Measurements from ENCODE around the gene POLG. TPM values are rescaled to one million over a fixed set of nuclear protein-coding genes. Genes with fewer than 3 reads are reported as not detected.

Gene POLG
- total and polyA plus RNA-seq, 2 donors: 31.1 to 33.2 TPM

GRCh38 chr15:89321521-89322410, 12.9 kb downstream of the POLG start:
- Histone ChIP-seq H3K4me3 (ENCODE audit: low read depth, low read length) (no peak overlapping the region), H3K4me1 (ENCODE audit: insufficient read depth) (no peaks in the 10 kb centered on the region), H3K27ac (ENCODE audit: low read depth) (no peak overlapping the region), H3K36me3 (ENCODE audit: insufficient read depth) (peaks cover 9% of the 10 kb centered on the region)
- WGBS: 81% methylated on average over 17 of the region's 17 CpGs
- no peak for DNase-seq (ENCODE audit: extremely low spot score)

GRCh38 chr15:89320200-89320599, 14.4 kb downstream of the POLG start:
- 93% methylated on average over 2 of the region's 2 CpGs for WGBS
- no peaks in the 10 kb centered on the region for H3K4me1 ChIP-seq (ENCODE audit: insufficient read depth)
- no peak overlapping the region for H3K27ac ChIP-seq (ENCODE audit: low read depth)
- no peak overlapping the region for H3K4me3 ChIP-seq (ENCODE audit: low read depth, low read length)
- peaks cover 8% of the 10 kb centered on the region for H3K36me3 ChIP-seq (ENCODE audit: insufficient read depth)
- no peak for DNase-seq (ENCODE audit: extremely low spot score)

DNA sequence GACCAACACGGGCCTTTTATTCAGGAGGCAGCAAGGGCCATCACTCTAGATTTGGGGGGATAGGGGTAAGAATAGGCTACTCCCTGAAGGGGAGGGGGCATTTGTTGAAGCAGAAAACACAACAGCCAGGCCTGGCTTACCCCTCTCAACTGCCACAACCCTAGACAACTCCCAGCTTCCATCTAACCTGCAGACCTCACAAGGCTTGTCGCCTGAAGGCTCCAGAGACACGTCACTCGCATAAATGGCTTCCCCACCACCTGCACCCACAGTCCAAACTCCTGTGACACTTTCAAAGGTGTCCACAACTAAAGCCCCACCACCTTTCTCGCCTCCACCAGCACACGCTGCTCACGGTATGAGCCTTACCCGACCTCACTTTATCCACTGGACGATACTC, 14.9 kb downstream of the POLG start:
- H3K4me1 ChIP-seq (ENCODE audit: insufficient read depth): no peaks in the 10 kb centered on the region
- H3K4me3 ChIP-seq (ENCODE audit: low read depth, low read length): no peak overlapping the region
- H3K36me3 ChIP-seq (ENCODE audit: insufficient read depth): peaks cover 8% of the 10 kb centered on the region
- no peak overlapping the region for H3K27ac ChIP-seq (ENCODE audit: low read depth)
- DNase-seq (ENCODE audit: extremely low spot score): no peak
- WGBS: 91% methylated on average over 9 of the region's 9 CpGs

DNA sequence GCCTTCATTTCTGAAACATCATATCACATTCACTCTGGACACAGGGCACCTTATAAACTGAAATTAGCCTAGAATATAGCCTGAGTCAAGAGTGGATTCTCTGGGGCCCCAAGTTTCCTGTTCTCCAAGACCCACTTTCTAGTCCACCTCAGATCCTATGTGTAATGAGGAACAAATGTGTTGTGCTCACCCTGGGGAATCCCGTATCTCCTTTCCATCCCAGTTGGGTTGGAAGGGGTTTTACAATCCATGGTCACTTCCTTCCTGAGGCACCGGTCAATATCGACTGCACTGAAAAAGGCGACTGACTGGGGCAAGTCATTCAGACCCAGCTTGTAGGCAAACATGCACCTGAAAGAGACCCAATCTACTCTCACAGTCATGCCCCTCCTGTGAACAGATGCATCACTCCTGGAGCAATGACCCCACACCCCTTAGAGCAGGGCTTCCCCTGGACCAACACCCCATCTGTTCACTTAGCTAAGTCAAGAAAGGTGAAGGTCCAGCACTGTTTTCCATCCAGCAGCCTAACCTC, 17.4 kb downstream of the POLG start:
- WGBS: 76% methylated on average over 4 of the region's 4 CpGs
- no peak for DNase-seq (ENCODE audit: extremely low spot score)
- no peak overlapping the region for H3K27ac ChIP-seq (ENCODE audit: low read depth)
- H3K4me3 ChIP-seq (ENCODE audit: low read depth, low read length): no peak overlapping the region
- peaks cover 8% of the 10 kb centered on the region for H3K36me3 ChIP-seq (ENCODE audit: insufficient read depth)
- H3K4me1 ChIP-seq (ENCODE audit: insufficient read depth): no peaks in the 10 kb centered on the region

DNA sequence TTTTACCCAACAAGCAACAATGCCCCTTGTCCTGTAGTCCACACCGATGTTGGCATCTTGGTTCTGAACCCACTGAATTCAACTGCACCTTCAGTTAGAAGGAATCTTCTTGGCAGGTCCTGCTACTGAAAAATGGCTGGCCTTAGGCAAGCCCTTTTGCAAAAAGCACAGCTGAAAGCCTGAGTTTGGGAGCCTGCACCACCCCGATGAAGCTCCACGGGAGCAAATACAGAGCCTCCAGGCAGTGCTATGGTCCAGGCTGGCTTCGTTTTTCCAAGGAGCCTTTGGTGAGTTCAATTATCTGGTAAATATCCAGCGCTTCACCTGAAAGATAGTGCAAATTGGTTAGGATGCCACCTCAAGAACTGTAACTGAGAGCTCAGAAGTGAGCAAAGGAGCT, 18.1 kb downstream of the POLG start:
- Histone ChIP-seq H3K27ac (ENCODE audit: low read depth) (no peak overlapping the region), H3K4me1 (ENCODE audit: insufficient read depth) (no peaks in the 10 kb centered on the region), H3K4me3 (ENCODE audit: low read depth, low read length) (no peak overlapping the region), H3K36me3 (ENCODE audit: insufficient read depth) (peaks cover 8% of the 10 kb centered on the region)
- no peak for DNase-seq (ENCODE audit: extremely low spot score)
- WGBS: 92% methylated on average over 5 of the region's 5 CpGs

- H3K4me1 ChIP-seq (ENCODE audit: insufficient read depth): no peaks in the 10 kb centered on the region
- WGBS: 60% methylated on average over 2 of the region's 2 CpGs
- H3K27ac ChIP-seq (ENCODE audit: low read depth): no peak overlapping the region
- no peak overlapping the region for H3K4me3 ChIP-seq (ENCODE audit: low read depth, low read length)
- peaks cover 8% of the 10 kb centered on the region for H3K36me3 ChIP-seq (ENCODE audit: insufficient read depth)
- no peak for DNase-seq (ENCODE audit: extremely low spot score)
Observed at GRCh38 chr15:89315375-89315929, 19.2 kb downstream of the POLG start.

DNA sequence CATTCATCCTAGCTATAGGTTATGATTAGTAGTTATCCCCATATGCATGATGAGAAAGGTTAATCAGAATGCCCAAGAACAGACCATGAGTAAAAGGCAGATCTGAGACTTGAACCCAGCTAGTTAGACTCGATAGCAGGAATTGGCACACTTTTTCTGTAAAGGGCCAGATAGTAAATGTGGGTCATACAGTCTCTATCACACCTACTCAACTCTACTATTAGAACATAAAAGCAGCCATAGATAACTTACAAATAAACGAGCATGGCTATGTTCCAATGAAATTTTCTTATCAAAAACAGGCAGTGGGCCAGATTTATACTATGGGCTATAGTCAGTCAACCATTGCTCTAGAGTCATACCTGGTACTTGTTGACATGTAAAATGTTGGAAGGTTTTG, 24.6 kb downstream of the POLG start:
- Histone ChIP-seq H3K4me3 (ENCODE audit: low read depth, low read length) (no peak overlapping the region), H3K27ac (ENCODE audit: low read depth) (no peak overlapping the region), H3K36me3 (ENCODE audit: insufficient read depth) (peaks cover 2% of the 10 kb centered on the region), H3K4me1 (ENCODE audit: insufficient read depth) (no peaks in the 10 kb centered on the region)
- DNase-seq (ENCODE audit: extremely low spot score): no peak
- WGBS: 79% methylated on average over 2 of the region's 2 CpGs

DNA sequence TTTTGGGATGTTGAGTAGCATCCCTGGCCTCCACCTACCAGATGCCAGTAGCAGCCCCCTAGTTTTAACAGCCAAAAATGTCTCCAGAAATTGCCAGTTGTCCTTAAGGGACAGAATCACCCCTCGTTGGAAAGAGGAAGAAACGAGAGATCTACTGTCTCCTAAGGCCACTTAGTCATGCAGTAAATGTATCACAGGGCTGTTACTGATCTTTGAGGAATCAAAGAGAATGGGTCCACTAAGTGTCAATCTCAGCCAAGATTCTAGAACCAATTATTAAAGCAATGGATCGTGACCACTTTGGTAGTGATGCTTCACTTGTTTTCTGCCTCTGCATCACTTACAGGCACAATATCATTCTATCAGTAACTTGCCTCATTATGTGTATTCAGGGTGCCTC, 26.4 kb downstream of the POLG start:
- no peak for DNase-seq (ENCODE audit: extremely low spot score)
- Histone ChIP-seq H3K4me1 (ENCODE audit: insufficient read depth) (no peaks in the 10 kb centered on the region), H3K4me3 (ENCODE audit: low read depth, low read length) (no peak overlapping the region), H3K36me3 (ENCODE audit: insufficient read depth) (no peaks in the 10 kb centered on the region), H3K27ac (ENCODE audit: low read depth) (no peak overlapping the region)
- WGBS: 62% methylated on average over 3 of the region's 3 CpGs

GRCh38 chr15:89307791-89308190, 26.8 kb downstream of the POLG start:
- WGBS: 92% methylated on average over 2 of the region's 2 CpGs
- DNase-seq (ENCODE audit: extremely low spot score): no peak
- no peak overlapping the region for H3K27ac ChIP-seq (ENCODE audit: low read depth)
- H3K4me1 ChIP-seq (ENCODE audit: insufficient read depth): no peaks in the 10 kb centered on the region
- H3K36me3 ChIP-seq (ENCODE audit: insufficient read depth): no peaks in the 10 kb centered on the region
- no peak overlapping the region for H3K4me3 ChIP-seq (ENCODE audit: low read depth, low read length)

DNA sequence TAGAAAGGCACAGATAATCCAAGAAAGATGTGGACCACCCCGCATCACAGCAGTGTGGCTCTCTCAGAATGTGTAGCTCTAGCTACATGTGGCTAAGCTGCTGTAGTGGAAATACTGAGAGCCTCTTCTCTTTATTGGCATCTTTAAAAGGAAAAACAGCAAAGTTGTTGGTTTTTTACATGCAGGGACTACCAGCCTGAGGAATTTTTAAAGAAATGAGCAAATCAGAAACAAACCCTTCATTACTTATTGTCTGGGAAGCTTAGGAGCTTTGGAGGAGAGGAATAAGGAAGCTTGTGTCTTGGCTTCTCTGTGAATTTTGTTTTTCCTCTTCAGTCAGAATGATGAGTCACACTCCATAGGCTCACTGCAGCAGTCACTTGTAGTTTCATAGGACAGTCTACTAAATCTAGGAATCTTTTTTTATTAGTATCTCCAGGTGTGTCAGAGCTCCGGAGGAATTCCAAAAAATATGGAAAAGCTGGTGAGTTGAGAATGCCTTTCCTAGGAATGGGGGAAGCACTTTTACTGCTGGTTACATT, 27.5 kb downstream of the POLG start:
- WGBS: 97% methylated on average over 2 of the region's 2 CpGs

DNA sequence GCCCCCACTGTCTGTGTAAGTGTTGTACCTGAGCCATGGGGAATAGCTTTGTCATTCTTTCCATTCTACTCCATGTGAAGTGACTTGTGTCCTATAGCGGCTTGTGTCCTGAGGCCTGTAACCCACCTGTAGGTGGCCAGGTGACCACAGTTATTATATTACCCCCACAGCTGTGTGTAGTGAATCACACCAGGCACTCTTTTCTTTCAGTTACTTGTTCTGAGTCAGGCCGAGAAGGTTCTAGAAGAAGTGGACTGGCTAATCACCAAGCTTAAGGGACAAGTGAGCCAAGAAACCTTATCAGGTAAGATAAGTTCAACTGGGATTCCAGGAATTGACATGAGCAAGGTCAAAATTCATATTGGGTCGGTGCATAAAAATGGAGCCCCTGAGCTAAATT, 29.2 kb downstream of the POLG start:
- Histone ChIP-seq H3K4me1 (ENCODE audit: insufficient read depth) (no peaks in the 10 kb centered on the region), H3K27ac (ENCODE audit: low read depth) (no peak overlapping the region), H3K4me3 (ENCODE audit: low read depth, low read length) (no peak overlapping the region), H3K36me3 (ENCODE audit: insufficient read depth) (no peaks in the 10 kb centered on the region)
- WGBS: 96% methylated on average over 3 of the region's 3 CpGs
- no peak for DNase-seq (ENCODE audit: extremely low spot score)

More for the DNA sequence above, 27.5 kb downstream of the POLG start:
- DNase-seq (ENCODE audit: extremely low spot score): no peak
- Histone ChIP-seq H3K36me3 (ENCODE audit: insufficient read depth) (no peaks in the 10 kb centered on the region), H3K4me1 (ENCODE audit: insufficient read depth) (no peaks in the 10 kb centered on the region), H3K27ac (ENCODE audit: low read depth) (no peak overlapping the region), H3K4me3 (ENCODE audit: low read depth, low read length) (no peak overlapping the region)

DNA sequence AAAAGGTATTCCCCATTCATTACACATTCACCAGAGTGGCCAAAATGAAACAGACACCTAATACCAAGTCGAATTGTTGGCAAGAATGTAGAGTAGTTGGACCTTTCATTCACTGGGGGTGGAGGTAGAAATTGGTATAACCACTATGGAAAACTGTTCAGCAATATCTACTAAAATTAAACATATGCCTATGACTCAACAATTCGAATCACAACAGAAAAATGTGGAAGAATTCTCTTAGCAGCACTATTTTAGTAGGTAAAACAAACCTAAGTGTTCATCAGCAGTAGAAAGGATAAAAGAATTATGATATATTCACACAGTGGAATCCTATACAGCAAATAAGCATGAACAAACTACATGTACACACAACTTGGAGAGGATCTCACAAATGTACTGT, 30.6 kb downstream of the POLG start:
- H3K4me1 ChIP-seq (ENCODE audit: insufficient read depth): no peaks in the 10 kb centered on the region
- no peak overlapping the region for H3K4me3 ChIP-seq (ENCODE audit: low read depth, low read length)
- no peaks in the 10 kb centered on the region for H3K36me3 ChIP-seq (ENCODE audit: insufficient read depth)
- WGBS: over 99% methylated on average over 2 of the region's 2 CpGs
- no peak overlapping the region for H3K27ac ChIP-seq (ENCODE audit: low read depth)
- no peak for DNase-seq (ENCODE audit: extremely low spot score)

GRCh38 chr15:89301304-89302089, 33.1 kb downstream of the POLG start:
- H3K4me3 ChIP-seq (ENCODE audit: low read depth, low read length): no peak overlapping the region
- no peak overlapping the region for H3K27ac ChIP-seq (ENCODE audit: low read depth)
- WGBS: 86% methylated on average over 5 of the region's 5 CpGs
- no peak for DNase-seq (ENCODE audit: extremely low spot score)
- no peaks in the 10 kb centered on the region for H3K36me3 ChIP-seq (ENCODE audit: insufficient read depth)
- H3K4me1 ChIP-seq (ENCODE audit: insufficient read depth): no peaks in the 10 kb centered on the region

Measured in urinary bladder (tissue), 4 donors.